Lower leg skin (tissue), 3 donors: ENCODE measurements around the gene TRAPPC3L.

Experiments used
- POLR2A ChIP-seq, 2 donors: fragments of 450-650 bp; IDR thresholded peaks; one replicate each; pipeline ENCODE4 v1.6.1; 2016 to 2017; ENCODE audit warnings: antibody characterized with exemption in 2 of 2, mild to moderate bottlenecking in 1 of 2, moderate library complexity in 1 of 2
- TF ChIP-seq, protein P1 (sequence below), 3 donors: fragments of 450-650 bp; IDR thresholded peaks; one replicate each; pipeline ENCODE4 v1.5.1; 2016; ENCODE audit warnings: antibody characterized with exemption in 3 of 3, mild to moderate bottlenecking in 3 of 3, moderate library complexity in 2 of 3

DNA sequence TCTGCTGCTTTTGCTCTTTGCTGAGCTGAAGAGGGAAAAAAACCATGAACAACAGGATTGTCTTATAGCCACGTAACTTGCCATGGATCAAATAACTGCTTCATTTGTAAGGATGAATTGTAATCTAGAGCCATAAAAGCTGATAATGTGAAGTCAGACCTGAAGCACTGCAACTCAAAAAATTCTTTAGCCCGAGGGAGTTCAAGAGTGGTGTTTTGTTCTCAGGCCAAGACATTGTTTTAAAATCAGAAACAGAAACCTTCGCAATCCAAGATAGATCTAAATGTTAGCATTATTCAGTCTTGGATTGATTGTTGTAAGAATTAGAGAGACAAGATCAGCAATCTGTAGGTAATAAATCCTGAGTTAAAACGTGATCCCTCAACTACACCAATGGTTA is at the start of gene TRAPPC3L:
- no peak for TF ChIP-seq POLR2A (IDR thresholded peaks at IDR 0.05)
- TF ChIP-seq, protein P1, sequence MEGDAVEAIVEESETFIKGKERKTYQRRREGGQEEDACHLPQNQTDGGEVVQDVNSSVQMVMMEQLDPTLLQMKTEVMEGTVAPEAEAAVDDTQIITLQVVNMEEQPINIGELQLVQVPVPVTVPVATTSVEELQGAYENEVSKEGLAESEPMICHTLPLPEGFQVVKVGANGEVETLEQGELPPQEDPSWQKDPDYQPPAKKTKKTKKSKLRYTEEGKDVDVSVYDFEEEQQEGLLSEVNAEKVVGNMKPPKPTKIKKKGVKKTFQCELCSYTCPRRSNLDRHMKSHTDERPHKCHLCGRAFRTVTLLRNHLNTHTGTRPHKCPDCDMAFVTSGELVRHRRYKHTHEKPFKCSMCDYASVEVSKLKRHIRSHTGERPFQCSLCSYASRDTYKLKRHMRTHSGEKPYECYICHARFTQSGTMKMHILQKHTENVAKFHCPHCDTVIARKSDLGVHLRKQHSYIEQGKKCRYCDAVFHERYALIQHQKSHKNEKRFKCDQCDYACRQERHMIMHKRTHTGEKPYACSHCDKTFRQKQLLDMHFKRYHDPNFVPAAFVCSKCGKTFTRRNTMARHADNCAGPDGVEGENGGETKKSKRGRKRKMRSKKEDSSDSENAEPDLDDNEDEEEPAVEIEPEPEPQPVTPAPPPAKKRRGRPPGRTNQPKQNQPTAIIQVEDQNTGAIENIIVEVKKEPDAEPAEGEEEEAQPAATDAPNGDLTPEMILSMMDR (IDR thresholded peaks at IDR 0.05), result no peak
